ENCODE results near the gene EPHA10. TPM values are rescaled to one million over a fixed set of nuclear protein-coding genes. Genes with fewer than 3 reads are reported as not detected.

Gene EPHA10
- total RNA-seq, 4 donors from 2014 or later: 0.17 TPM; not detected in 3

- in situ Hi-C loops (cut with MboI; ENCODE audit: low sequenced_read_pairs in 4 of 4) (no loop called here), intact Hi-C loops (cut with DNase I; ENCODE audit: low total_unique reads) (no loop called here)
- no peaks in the 10 kb centered on the region for H3K9me3 ChIP-seq
- no peak for ATAC-seq
- H3K27ac ChIP-seq: no peak overlapping the region
- H3K36me3 ChIP-seq: no peaks in the 10 kb centered on the region
- H3K27me3 ChIP-seq: peaks cover 0 to 11% (median 6%) of the 10 kb centered on the region in 3 donors
- TF ChIP-seq POLR2A (IDR thresholded peaks at IDR 0.05): no peak
- no peak overlapping the region for H3K4me3 ChIP-seq
- no peak for DNase-seq
- no peaks in the 10 kb centered on the region for H3K4me1 ChIP-seq
Observed at GRCh38 chr1:37671261-37671660, 93.7 kb downstream of the EPHA10 start.

GRCh38 chr1:37670133-37670532 lies 94.8 kb downstream of the EPHA10 start:
- H3K4me3 ChIP-seq: no peak overlapping the region
- no peak overlapping the region for H3K27ac ChIP-seq
- DNase-seq (no peak), ATAC-seq (no peak)
- H3K4me1 ChIP-seq: no peaks in the 10 kb centered on the region
- intact Hi-C loops (cut with DNase I; ENCODE audit: low total_unique reads) (no loop called here), in situ Hi-C loops (cut with MboI; ENCODE audit: low sequenced_read_pairs in 4 of 4) (no loop called here)
- peaks cover 0 to 11% (median 6%) of the 10 kb centered on the region in 3 donors for H3K27me3 ChIP-seq
- no peaks in the 10 kb centered on the region for H3K36me3 ChIP-seq
- H3K9me3 ChIP-seq: no peaks in the 10 kb centered on the region
- TF ChIP-seq CTCF (IDR thresholded peaks at IDR 0.05 in 4 of 5, conservative IDR thresholded peaks at IDR 0.05 in 1 of 5): no peak
- no peak for TF ChIP-seq POLR2A (IDR thresholded peaks at IDR 0.05)

- no peaks in the 10 kb centered on the region for H3K4me1 ChIP-seq
- DNase-seq: no peak
- no peaks in the 10 kb centered on the region for H3K9me3 ChIP-seq
- no peaks in the 10 kb centered on the region for H3K36me3 ChIP-seq
- no peak for TF ChIP-seq CTCF (IDR thresholded peaks at IDR 0.05 in 4 of 5, conservative IDR thresholded peaks at IDR 0.05 in 1 of 5)
- TF ChIP-seq POLR2A (IDR thresholded peaks at IDR 0.05): no peak
- no peak for ATAC-seq
- H3K4me3 ChIP-seq: no peak overlapping the region
- intact Hi-C loops (cut with DNase I; ENCODE audit: low total_unique reads) (no loop called here), in situ Hi-C loops (cut with MboI; ENCODE audit: low sequenced_read_pairs in 4 of 4) (no loop called here)
- no peak overlapping the region for H3K27ac ChIP-seq
- peaks cover 0 to 11% (median 6%) of the 10 kb centered on the region in 3 donors for H3K27me3 ChIP-seq
Observed at GRCh38 chr1:37667023-37667671, 97.8 kb downstream of the EPHA10 start.

- Histone ChIP-seq H3K4me1 (no peaks in the 10 kb centered on the region), H3K27me3 (peaks cover 0 to 11% (median 2%) of the 10 kb centered on the region in 3 donors), H3K4me3 (no peak overlapping the region), H3K27ac (no peak overlapping the region), H3K9me3 (no peaks in the 10 kb centered on the region), H3K36me3 (no peaks in the 10 kb centered on the region)
- no peak for DNase-seq
- intact Hi-C loops (cut with DNase I; ENCODE audit: low total_unique reads) (no loop called here), in situ Hi-C loops (cut with MboI; ENCODE audit: low sequenced_read_pairs in 4 of 4) (no loop called here)
- TF ChIP-seq POLR2A (IDR thresholded peaks at IDR 0.05) (no peak), CTCF (IDR thresholded peaks at IDR 0.05 in 4 of 5, conservative IDR thresholded peaks at IDR 0.05 in 1 of 5) (no peak)
- ATAC-seq: no peak
Observed at GRCh38 chr1:37666241-37666867, 98.6 kb downstream of the EPHA10 start.

Other genes starting within 250 kb of the EPHA10 start
- gene SNIP1, start 210.8 kb downstream of the EPHA10 start, total RNA-seq: 1 to 10 TPM; 5.2 to 9.2 (median 6.5) TPM
- gene DNALI1, start 208.2 kb downstream of the EPHA10 start, total RNA-seq: 1 to 10 TPM; 1.5 to 4.0 (median 2.3) TPM
- 10 to 100 TPM; 37.2 to 49.1 (median 43.2) TPM for gene GNL2, start 169.2 kb downstream of the EPHA10 start, total RNA-seq
- gene RSPO1, start 130.2 kb downstream of the EPHA10 start, total RNA-seq: under 1 TPM in 1 of 4 donors, not detected in 3; 0.53 TPM
- 1 to 10 TPM in 1 of 4 donors, under 1 TPM in 2, not detected in 1; 0.46 to 1.5 (median 0.60) TPM for gene CDCA8, start 72.6 kb downstream of the EPHA10 start, total RNA-seq
- 1 to 10 TPM; 2.3 to 9.9 (median 4.0) TPM for gene MANEAL, start 28.7 kb upstream of the EPHA10 start, total RNA-seq
- gene C1orf122, start 42.7 kb upstream of the EPHA10 start, total RNA-seq: 10 to 100 TPM; 41.2 to 96.0 (median 56.8) TPM
- 10 to 100 TPM; 11.2 to 13.6 (median 11.7) TPM for gene YRDC, start 43.1 kb upstream of the EPHA10 start, total RNA-seq
- gene MTF1, start 94.5 kb upstream of the EPHA10 start, total RNA-seq: 1 to 10 TPM; 4.0 to 9.4 (median 6.4) TPM
- 10 to 100 TPM in 2 of 4 donors, 1 to 10 TPM in 2; 6.8 to 13.4 (median 10.1) TPM for gene INPP5B, start 181.9 kb upstream of the EPHA10 start, total RNA-seq
- gene SF3A3, start 224.9 kb upstream of the EPHA10 start, total RNA-seq: 10 to 100 TPM; 23.0 to 41.4 (median 34.8) TPM
- 1,000 to 10,000 TPM in 2 of 4 donors, 100 to 1,000 TPM in 2; 725 to 1,282 (median 1,051) TPM for gene FHL3, start 240.4 kb upstream of the EPHA10 start, total RNA-seq
- 100 to 1,000 TPM; 141 to 206 (median 186) TPM for gene UTP11, start 247.6 kb upstream of the EPHA10 start, total RNA-seq